Right renal cortex interstitium (tissue), 3 donors: Measurements from ENCODE around the gene KCNQ4. TPM values are rescaled to one million over a fixed set of nuclear protein-coding genes. Genes with fewer than 3 reads are reported as not detected.

Experiments used
- DNase-seq, 3 donors: peaks; one replicate each; pipeline ENCODE4 v3.0.0-alpha.2; 2013; ENCODE audit warnings: low read depth in 3 of 3, low spot score in 2 of 3
- polyA plus RNA-seq, 3 donors: library from polyadenylated mRNA; unstranded; fragments of 120-200 nt; gene quantifications; one replicate each; pipeline ENCODE4 v1.2.1, GENCODE V29; 2013; ENCODE audit not compliant: insufficient read length in 3 of 3

The KCNQ4 gene
- polyA plus RNA-seq, 3 donors, result 1.2 to 1.7 (median 1.3) TPM

GRCh38 chr1:40793617-40794016 lies 10.0 kb downstream of the KCNQ4 start:
- DNase-seq, result no peak

GRCh38 chr1:40794048-40794447 lies 10.5 kb downstream of the KCNQ4 start:
- DNase-seq, result no peak

- no peak for DNase-seq
Observed at GRCh38 chr1:40794974-40795715, 11.6 kb downstream of the KCNQ4 start.

- no peak for DNase-seq
Observed at GRCh38 chr1:40795811-40796586, 12.4 kb downstream of the KCNQ4 start.

GRCh38 chr1:40796939-40797667 lies 13.5 kb downstream of the KCNQ4 start:
- no peak for DNase-seq

- DNase-seq, result no peak
Observed at GRCh38 chr1:40797668-40798010, 14.1 kb downstream of the KCNQ4 start.

GRCh38 chr1:40798366-40799281 lies 15.0 kb downstream of the KCNQ4 start:
- DNase-seq, result no peak

GRCh38 chr1:40799351-40799867 lies 15.8 kb downstream of the KCNQ4 start:
- no peak for DNase-seq

- no peak for DNase-seq
Observed at GRCh38 chr1:40801742-40802077, 18.1 kb downstream of the KCNQ4 start.

- DNase-seq, result peak in 2 of 3 donors; percentile 61 to 68
Observed at GRCh38 chr1:40802078-40802741, 18.6 kb downstream of the KCNQ4 start.

GRCh38 chr1:40802742-40803113 lies 19.1 kb downstream of the KCNQ4 start:
- DNase-seq, result no peak

- no peak for DNase-seq
Observed at GRCh38 chr1:40803447-40803846, 19.9 kb downstream of the KCNQ4 start.

GRCh38 chr1:40803902-40804301 lies 20.3 kb downstream of the KCNQ4 start:
- DNase-seq, result no peak

GRCh38 chr1:40806240-40806639 lies 22.7 kb downstream of the KCNQ4 start:
- no peak for DNase-seq

GRCh38 chr1:40806731-40807695 lies 23.4 kb downstream of the KCNQ4 start:
- DNase-seq, result no peak

- DNase-seq, result no peak
Observed at GRCh38 chr1:40808002-40808401, 24.4 kb downstream of the KCNQ4 start.

GRCh38 chr1:40808444-40808843 lies 24.9 kb downstream of the KCNQ4 start:
- no peak for DNase-seq

GRCh38 chr1:40808909-40809308 lies 25.3 kb downstream of the KCNQ4 start:
- DNase-seq, result no peak

- no peak for DNase-seq
Observed at GRCh38 chr1:40810927-40811326, 27.3 kb downstream of the KCNQ4 start.
